Prostate gland (tissue), 2 donors: ENCODE results near the gene MTERF2.

ENCODE experiments used
- POLR2AphosphoS5 ChIP-seq: sonication (generic); formaldehyde crosslinking; IDR thresholded peaks from one replicate; pipeline ENCODE4 v1.6.1; 2017; ENCODE audit warnings: antibody characterized with exemption
- TF ChIP-seq, protein P1 (sequence below), 4 experiments: fragments of 200-600 bp in 2 of 4; fragments of 450-650 bp in 2 of 4; sonication (generic) in 2 of 4; IDR thresholded peaks; 1 replicate in 3 of 4; 2 replicates in 1 of 4; pipeline ENCODE4 v1.5.1; 2016 to 2019; ENCODE audit warnings: antibody characterized with exemption in 4 of 4, mild to moderate bottlenecking in 2 of 4, moderate library complexity in 2 of 4

GRCh38 chr12:106997916-106998315, 11.0 kb upstream of the MTERF2 start:
- TF ChIP-seq POLR2AphosphoS5, result no peak
- TF ChIP-seq, protein P1, sequence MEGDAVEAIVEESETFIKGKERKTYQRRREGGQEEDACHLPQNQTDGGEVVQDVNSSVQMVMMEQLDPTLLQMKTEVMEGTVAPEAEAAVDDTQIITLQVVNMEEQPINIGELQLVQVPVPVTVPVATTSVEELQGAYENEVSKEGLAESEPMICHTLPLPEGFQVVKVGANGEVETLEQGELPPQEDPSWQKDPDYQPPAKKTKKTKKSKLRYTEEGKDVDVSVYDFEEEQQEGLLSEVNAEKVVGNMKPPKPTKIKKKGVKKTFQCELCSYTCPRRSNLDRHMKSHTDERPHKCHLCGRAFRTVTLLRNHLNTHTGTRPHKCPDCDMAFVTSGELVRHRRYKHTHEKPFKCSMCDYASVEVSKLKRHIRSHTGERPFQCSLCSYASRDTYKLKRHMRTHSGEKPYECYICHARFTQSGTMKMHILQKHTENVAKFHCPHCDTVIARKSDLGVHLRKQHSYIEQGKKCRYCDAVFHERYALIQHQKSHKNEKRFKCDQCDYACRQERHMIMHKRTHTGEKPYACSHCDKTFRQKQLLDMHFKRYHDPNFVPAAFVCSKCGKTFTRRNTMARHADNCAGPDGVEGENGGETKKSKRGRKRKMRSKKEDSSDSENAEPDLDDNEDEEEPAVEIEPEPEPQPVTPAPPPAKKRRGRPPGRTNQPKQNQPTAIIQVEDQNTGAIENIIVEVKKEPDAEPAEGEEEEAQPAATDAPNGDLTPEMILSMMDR (IDR thresholded peaks at IDR 0.05), result no peak
